ENCODE measurements around the gene FAN1.
"Not testable (repeated sequence)": the region's sequence is repeated elsewhere in the genome, so short reads cannot be mapped to it uniquely, and the experiment has no call there.

DNA sequence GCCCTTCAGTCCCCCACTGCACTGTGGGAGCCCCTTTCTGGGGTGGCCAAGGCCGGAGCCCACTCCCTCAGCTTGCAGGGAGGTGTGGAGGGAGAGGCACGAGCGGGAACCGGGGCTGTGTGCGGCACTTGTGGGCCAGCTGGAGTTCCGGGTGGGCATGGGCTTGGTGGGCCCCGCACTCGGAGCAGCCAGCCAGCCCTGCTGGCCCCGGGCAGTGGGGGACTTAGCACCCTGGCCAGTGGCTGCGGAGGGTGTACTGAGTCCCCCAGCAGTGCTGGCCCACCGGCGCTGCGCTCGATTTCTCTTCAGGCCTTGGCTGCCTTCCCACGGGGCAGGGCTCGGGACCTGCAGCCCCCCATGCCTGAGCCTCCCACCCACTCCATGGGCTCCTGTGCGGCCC lies 20.0 kb upstream of the FAN1 start:
- TF ChIP-seq, protein P1, sequence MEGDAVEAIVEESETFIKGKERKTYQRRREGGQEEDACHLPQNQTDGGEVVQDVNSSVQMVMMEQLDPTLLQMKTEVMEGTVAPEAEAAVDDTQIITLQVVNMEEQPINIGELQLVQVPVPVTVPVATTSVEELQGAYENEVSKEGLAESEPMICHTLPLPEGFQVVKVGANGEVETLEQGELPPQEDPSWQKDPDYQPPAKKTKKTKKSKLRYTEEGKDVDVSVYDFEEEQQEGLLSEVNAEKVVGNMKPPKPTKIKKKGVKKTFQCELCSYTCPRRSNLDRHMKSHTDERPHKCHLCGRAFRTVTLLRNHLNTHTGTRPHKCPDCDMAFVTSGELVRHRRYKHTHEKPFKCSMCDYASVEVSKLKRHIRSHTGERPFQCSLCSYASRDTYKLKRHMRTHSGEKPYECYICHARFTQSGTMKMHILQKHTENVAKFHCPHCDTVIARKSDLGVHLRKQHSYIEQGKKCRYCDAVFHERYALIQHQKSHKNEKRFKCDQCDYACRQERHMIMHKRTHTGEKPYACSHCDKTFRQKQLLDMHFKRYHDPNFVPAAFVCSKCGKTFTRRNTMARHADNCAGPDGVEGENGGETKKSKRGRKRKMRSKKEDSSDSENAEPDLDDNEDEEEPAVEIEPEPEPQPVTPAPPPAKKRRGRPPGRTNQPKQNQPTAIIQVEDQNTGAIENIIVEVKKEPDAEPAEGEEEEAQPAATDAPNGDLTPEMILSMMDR (IDR thresholded peaks at IDR 0.05; ENCODE audit: low read depth, low read length): not testable (repeated sequence)
- not testable (repeated sequence) for TF ChIP-seq EZH2phosphoT487 (IDR thresholded peaks at IDR 0.05; ENCODE audit: low read depth)
